AG04450 (cell line): ENCODE measurements around the gene MYBPC3. TPM values are rescaled to one million over a fixed set of nuclear protein-coding genes. Genes with fewer than 3 reads are reported as not detected.

Experiments
- CTCF ChIA-PET: fragments of 300-600, 350-600 bp; formaldehyde crosslinking; extraction: SDS; loops from one replicate; lab custom pipeline; 2022; ENCODE audit warnings: antibody characterized with exemption, inconsistent platforms; lab: Charles Lee
- POLR2A ChIA-PET: fragments of 350-600 bp; formaldehyde crosslinking; extraction: SDS; loops from one replicate; lab custom pipeline; 2021; ENCODE audit warnings: antibody characterized with exemption, inconsistent platforms; lab: Yijun Ruan, JAX
- DNase-seq: peaks from one replicate; pipeline ENCODE4 v3.0.0-alpha.2; 2011; ENCODE audit warnings: low read depth, low spot score
- H3K27ac ChIP-seq: one replicate; pipeline ENCODE4 v1.5.1; 2012; ENCODE audit warnings: low read depth, low read length, control low read depth
- H3K27me3 ChIP-seq: one replicate; pipeline ENCODE4 v1.6.0; 2012; ENCODE audit warnings: low read length; ENCODE audit not compliant: control insufficient read depth, insufficient read depth
- H3K4me3 ChIP-seq: 2 replicates; pipeline ENCODE4 v1.5.1; 2011; ENCODE audit warnings: mild to moderate bottlenecking, low read depth, low read length, control low read depth
- H3K9me3 ChIP-seq: 2 replicates; pipeline ENCODE4 v1.5.1; 2012; ENCODE audit warnings: low read length; ENCODE audit not compliant: control insufficient read depth, insufficient read depth
- polyA plus RNA-seq: library from polyadenylated mRNA; depleted of rRNA; stranded (reverse); fragments of >200 nt; gene quantifications from 2 replicates; pipeline ENCODE4 v1.2.3, GENCODE V29; 2011
- TF ChIP-seq, protein P1 (sequence below): IDR thresholded peaks from 2 replicates; pipeline ENCODE4 v1.5.1; 2011; ENCODE audit warnings: low read depth, low read length, control low read depth, inconsistent platforms

MYBPC3 gene
- polyA plus RNA-seq, 1 experiment: not detected

DNA sequence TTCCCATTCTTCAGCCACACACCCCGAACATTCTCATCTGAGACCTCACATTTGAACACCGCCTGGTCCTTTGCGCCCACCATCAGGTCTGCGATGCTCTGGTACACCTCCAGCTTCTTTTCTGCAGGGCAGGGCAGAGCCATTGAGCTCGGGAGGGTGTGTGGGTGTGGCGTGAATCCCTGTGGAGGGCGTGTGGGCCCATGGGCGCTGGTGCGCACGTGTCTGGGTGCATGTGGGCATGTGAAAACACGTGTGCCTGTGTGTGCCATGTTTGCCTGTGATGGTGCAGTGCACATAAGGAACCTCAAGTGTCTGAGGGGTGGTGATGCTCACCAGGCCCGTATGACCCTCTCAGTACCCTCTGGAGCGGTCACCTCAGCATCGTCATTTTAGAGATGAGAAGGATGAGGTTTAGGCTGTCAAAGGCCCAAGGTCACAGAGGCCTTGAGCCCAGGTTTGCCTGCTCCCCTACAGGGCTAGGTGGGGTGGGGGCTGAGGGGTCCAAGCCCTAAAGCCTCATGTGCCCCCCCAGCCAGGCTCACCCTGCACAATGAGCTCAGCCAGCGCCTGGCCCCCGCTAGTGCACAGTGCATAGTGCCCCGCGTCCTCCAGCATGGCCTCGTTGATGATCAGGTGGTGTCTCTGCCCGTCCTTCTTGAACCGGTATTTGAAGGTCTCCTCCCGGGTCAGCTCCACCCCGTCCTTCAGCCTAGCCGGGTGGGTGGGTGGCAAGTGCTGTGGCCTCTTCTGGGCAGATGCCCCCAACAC is 10.3 kb downstream of the MYBPC3 start:
- CTCF ChIA-PET: interaction anchor here (1.1 to 1.2 kb wide), 2 partner anchors 13 kb away, joined by 3 to 8 read pairs; no protein-coding TSS in a partner anchor
- no peak overlapping the region for H3K4me3 ChIP-seq

DNA sequence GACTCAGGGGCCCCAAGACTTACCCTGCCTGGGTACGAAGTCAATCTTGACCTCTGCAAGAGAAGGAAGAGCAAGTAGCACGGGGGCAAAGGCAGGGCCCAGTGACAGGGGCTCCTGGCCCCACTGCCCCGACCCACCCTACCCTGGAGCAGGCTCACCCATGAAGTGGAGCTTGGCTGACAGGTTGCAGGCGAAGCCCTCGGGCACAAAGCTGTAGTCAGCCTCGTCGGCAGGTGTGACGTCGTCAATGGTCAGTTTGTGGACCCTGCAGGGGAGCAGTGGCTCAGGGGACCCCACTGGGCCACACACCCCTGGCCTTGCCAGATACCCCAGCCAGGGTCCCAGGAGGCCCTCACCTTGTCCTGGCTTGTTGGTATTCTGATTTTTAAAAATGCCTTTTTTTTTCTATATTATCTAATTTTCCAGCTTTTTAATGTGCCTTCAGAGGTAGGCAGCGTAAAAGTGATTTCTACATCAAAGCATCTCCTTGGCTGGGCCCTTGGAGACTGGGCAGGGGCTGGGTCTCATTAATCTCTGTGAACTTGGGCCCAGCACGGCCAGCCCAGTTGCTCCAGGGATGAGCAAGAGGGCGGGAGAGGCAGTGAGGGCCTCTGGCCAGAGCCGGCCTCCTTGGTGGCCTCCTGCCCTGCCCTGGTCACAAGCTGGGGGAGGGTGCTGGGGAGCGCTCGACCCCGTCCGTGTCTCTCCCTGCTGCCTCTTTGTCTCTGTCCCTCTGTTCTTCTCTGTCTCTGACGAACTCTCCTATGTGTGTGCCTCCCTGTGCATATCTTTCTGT is 11.3 kb downstream of the MYBPC3 start:
- ChIA-PET CTCF (interaction anchor here (1.2 kb wide), 1 partner anchor 14 kb away, joined by 8 read pairs; no protein-coding TSS in a partner anchor), POLR2A (no interaction called here)
- peaks cover 16% of the 10 kb centered on the region for H3K27me3 ChIP-seq
- H3K9me3 ChIP-seq: no peaks in the 10 kb centered on the region; the same call in 1 of the 2 replicates
- DNase-seq: no peak
- no peak overlapping the region for H3K4me3 ChIP-seq
- TF ChIP-seq, protein P1, sequence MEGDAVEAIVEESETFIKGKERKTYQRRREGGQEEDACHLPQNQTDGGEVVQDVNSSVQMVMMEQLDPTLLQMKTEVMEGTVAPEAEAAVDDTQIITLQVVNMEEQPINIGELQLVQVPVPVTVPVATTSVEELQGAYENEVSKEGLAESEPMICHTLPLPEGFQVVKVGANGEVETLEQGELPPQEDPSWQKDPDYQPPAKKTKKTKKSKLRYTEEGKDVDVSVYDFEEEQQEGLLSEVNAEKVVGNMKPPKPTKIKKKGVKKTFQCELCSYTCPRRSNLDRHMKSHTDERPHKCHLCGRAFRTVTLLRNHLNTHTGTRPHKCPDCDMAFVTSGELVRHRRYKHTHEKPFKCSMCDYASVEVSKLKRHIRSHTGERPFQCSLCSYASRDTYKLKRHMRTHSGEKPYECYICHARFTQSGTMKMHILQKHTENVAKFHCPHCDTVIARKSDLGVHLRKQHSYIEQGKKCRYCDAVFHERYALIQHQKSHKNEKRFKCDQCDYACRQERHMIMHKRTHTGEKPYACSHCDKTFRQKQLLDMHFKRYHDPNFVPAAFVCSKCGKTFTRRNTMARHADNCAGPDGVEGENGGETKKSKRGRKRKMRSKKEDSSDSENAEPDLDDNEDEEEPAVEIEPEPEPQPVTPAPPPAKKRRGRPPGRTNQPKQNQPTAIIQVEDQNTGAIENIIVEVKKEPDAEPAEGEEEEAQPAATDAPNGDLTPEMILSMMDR: no peak
- no peak overlapping the region for H3K27ac ChIP-seq

More for the DNA sequence above, 10.3 kb downstream of the MYBPC3 start:
- Histone ChIP-seq H3K27ac (no peak overlapping the region), H3K27me3 (peaks cover 24% of the 10 kb centered on the region), H3K9me3 (no peaks in the 10 kb centered on the region; the same call in 1 of the 2 replicates)
- DNase-seq: no peak
- TF ChIP-seq, protein P1: no peak
- POLR2A ChIA-PET: no interaction called here

DNA sequence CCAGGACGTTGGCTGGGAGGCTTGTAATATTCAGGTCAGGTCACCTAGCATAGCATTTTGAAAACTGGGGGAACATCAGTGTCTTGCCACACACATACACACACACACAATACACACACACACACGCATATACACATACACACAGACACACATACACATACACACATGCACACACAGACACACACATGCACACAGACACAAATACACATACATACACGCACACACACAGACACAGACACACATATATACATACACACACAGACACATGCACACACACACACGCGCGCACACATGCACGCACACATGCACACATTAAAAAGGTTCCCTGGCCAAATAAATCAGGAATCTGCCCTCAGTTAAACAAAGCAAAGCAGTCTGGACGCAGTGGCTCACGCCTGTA is 12.5 kb downstream of the MYBPC3 start:
- no peak for DNase-seq
- peaks cover 6% of the 10 kb centered on the region for H3K27me3 ChIP-seq
- no peaks in the 10 kb centered on the region; the same call in 1 of the 2 replicates for H3K9me3 ChIP-seq
- POLR2A ChIA-PET: no interaction called here
- H3K27ac ChIP-seq: no peak overlapping the region
- TF ChIP-seq, protein P1: no peak
- CTCF ChIA-PET: no interaction called here
- H3K4me3 ChIP-seq: no peak overlapping the region

DNA sequence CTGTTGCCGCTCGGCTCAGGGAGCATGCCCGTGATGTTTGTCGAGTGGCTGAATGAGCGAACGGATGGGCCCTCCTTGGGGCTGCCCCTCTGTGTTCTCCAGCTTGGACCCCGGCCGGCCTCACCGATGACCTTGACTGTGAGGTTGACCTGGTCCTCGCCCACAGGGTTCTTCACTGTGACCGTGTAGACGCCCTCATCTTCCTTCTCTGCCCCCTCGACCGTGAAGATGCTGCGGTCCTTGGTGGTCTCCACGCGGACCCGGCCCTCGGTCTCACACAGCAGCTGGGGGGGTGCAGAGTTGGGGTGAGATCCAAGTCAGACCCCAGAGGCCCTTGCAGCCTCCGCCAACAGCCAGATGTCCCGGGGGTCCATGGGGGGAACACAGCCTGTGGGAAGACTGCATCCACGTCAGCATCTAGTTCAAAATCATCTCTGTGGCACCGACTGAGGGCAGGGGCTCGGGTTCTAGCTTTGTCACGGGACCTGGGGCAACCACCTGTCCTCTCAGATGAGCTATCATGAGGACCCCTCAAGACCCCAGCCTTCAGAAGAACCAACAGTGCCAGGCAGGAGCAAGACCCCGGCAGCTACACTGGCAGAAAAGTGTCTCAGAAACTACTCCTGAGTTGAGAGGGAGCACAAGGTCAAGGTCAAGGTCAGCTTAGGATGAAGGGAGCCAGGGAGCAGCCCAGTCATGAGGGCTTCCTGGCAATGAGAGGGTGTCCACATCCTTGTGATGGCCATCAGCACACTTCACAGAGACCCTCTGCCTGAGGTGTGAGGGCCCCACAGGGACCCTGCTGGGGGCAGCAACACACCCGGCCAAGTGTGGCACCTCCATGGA is 13.9 kb downstream of the MYBPC3 start:
- CTCF ChIA-PET: interaction anchor here (0.6 kb wide), 1 partner anchor 81 kb away, joined by 4 read pairs; the partner anchor contains the start of gene NR1H3
- Histone ChIP-seq H3K4me3 (no peak overlapping the region), H3K9me3 (no peaks in the 10 kb centered on the region; the same call in 1 of the 2 replicates), H3K27me3 (no peaks in the 10 kb centered on the region), H3K27ac (no peak overlapping the region)
- TF ChIP-seq, protein P1: no peak
- POLR2A ChIA-PET: no interaction called here
- DNase-seq: no peak
